ENCODE results near the gene TTC1. TPM values are rescaled to one million over a fixed set of nuclear protein-coding genes. Genes with fewer than 3 reads are reported as not detected.
A peak's percentile ranks its signal among the peaks of the same experiment; 100 is the strongest.

TTC1 gene, protein sequence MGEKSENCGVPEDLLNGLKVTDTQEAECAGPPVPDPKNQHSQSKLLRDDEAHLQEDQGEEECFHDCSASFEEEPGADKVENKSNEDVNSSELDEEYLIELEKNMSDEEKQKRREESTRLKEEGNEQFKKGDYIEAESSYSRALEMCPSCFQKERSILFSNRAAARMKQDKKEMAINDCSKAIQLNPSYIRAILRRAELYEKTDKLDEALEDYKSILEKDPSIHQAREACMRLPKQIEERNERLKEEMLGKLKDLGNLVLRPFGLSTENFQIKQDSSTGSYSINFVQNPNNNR
- total RNA-seq (10 to 100 TPM; 29.2 to 46.8 (median 39.5) TPM), polyA plus RNA-seq (10 to 100 TPM; 36.1 to 55.2 (median 46.6) TPM)
- long read RNA-seq, donor 1, transcript TTC1-201 (8 exons, 1,467 nt), result major isoform, 13 of 40 reads
- long read RNA-seq, donor 1, partial matches to known transcripts, result 26 of 40 reads
- long read RNA-seq, donor 1, other reads (novel, unspliced or antisense), result 0 of 40 reads
- long read RNA-seq, donor 2, transcript TTC1-201 (8 exons, 1,467 nt), result major isoform, 5 of 18 reads
- long read RNA-seq, donor 2, partial matches to known transcripts, result 9 of 18 reads
- long read RNA-seq, donor 2, other reads (novel, unspliced or antisense), result 0 of 18 reads

DNA sequence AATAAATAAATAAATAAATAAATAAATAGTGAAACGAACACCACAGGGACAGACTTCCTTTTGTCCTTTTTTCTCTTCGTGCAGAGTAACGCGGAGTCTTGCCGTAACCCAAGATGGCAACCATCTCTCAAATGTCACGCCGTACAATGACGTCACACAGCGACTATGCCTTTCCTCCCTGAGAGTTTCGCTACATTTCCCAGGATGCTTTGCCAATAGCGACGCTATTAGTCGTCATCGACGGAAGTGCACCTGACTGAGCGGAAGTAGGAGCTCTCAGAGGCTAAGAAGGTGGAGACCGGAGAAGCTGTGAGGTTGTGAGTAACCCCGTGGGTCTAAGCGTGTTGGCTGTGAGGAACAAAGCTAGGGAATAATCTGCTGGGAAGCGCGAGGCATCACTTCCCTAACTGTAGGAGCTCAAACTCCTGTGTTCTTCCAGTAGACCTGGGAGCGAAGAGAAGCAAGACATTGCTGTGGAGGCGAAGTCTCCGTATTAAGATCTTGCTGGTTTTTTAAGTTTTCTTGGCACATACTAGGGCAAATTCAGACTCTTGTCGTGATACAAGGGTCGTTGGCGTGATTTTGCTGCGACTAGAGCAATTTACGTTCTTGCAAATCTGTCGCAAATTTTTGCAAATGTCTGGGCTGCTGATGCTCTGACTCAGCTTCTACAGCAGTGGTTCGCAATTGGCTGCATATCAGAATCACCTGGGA, at the start of gene TTC1:
TTC1 (plus strand) TSS at position 263 of the 714 bp plus-strand sequence. CDS start 1,390 bp downstream, outside the sequence.
- TF ChIP-seq, protein P1, sequence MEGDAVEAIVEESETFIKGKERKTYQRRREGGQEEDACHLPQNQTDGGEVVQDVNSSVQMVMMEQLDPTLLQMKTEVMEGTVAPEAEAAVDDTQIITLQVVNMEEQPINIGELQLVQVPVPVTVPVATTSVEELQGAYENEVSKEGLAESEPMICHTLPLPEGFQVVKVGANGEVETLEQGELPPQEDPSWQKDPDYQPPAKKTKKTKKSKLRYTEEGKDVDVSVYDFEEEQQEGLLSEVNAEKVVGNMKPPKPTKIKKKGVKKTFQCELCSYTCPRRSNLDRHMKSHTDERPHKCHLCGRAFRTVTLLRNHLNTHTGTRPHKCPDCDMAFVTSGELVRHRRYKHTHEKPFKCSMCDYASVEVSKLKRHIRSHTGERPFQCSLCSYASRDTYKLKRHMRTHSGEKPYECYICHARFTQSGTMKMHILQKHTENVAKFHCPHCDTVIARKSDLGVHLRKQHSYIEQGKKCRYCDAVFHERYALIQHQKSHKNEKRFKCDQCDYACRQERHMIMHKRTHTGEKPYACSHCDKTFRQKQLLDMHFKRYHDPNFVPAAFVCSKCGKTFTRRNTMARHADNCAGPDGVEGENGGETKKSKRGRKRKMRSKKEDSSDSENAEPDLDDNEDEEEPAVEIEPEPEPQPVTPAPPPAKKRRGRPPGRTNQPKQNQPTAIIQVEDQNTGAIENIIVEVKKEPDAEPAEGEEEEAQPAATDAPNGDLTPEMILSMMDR (IDR thresholded peaks at IDR 0.05 in 8 of 11, conservative IDR thresholded peaks at IDR 0.05 in 3 of 11), result peak in 2 of 11 experiments; percentile 5 to 18
- TF ChIP-seq POLR2A (IDR thresholded peaks at IDR 0.05), result peak; percentile 37 to 72 (median 40)
- TF ChIP-seq POLR2AphosphoS5 (IDR thresholded peaks at IDR 0.05), result peak; percentile 49 to 98 (median 87)
- Histone ChIP-seq H3K27me3 (replicated peaks in 1 of 7) (no peaks in the 10 kb centered on the region), H3K4me1 (peaks cover 19 to 39% (median 29%) of the 10 kb centered on the region in 6 donors), H3K9me3 (no peaks in the 10 kb centered on the region), H3K27ac (peak within 1 kb of the TSS; percentile 76 to 92 (median 85)), H3K4me3 (peak within 1 kb of the TSS; percentile 57 to 88 (median 71)), H3K36me3 (peaks cover 0 to 37% (median 20%) of the 10 kb centered on the region in 6 donors)
- intact Hi-C loops (cut with DNase I; ENCODE audit: low total_unique reads), result no loop called here
- peak; percentile 96 for DNase-seq
- WGBS, 5 donors, result 0 to 1% (median 1%) methylated on average over 31 of the region's 31 CpGs

DNA sequence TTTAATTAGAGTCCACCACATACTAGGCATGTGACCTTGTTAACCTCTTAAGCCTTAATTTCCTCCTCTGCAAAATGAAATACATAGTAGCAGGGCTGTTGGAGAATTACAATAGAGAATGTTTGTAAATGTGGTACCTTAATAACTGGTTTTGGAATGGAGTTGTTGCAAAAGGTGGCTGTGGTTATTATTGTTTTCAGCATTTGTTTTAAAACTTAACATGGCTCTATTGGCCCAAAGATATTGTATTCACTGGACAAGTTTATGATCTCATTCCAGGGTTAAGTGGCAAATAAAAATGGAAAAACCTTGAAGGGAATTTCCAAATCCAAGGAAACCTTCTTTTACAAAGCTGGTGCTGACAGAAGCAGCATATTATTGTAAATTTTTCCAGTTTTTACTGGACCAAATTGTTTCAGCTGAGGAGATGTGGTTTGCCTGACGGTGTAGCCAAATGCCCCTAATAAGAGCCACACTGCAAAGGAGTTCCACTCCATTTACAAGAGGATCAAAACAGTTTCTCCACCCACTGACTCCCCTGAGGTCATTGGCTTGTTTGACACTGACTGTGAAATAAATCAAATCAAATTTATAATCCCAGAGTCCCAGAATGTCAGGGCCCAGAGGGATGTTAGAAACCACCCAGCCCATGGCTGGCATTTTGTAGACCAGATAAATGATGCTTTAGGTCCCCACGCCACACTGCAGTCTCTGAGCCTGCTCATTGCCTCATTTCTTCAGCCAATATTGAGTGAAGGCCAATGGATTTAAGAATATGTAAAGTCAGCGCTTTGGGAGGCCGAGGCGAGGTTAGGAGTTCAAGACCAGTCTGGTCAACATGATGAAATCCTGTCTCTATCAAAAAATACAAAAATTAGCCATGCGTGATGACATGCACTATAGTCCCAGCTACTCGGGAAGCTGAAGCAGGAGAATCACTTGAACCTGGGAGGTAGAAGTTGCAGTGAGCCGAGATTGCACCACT, 47.5 kb upstream of the TTC1 start:
- Histone ChIP-seq H3K27me3 (replicated peaks in 1 of 7) (peaks cover 0 to 17% (median 3%) of the 10 kb centered on the region in 7 donors), H3K4me3 (no peak overlapping the region), H3K27ac (peak overlapping the region in 4 of 8 donors; percentile 3 to 37 (median 20)), H3K36me3 (no peaks in the 10 kb centered on the region), H3K4me1 (peaks cover 0 to 8% (median 0%) of the 10 kb centered on the region in 6 donors), H3K9me3 (no peaks in the 10 kb centered on the region)
- no peak for TF ChIP-seq POLR2AphosphoS5 (IDR thresholded peaks at IDR 0.05)
- TF ChIP-seq, protein P1 (IDR thresholded peaks at IDR 0.05 in 8 of 11, conservative IDR thresholded peaks at IDR 0.05 in 3 of 11), result no peak
- no peak for TF ChIP-seq POLR2A (IDR thresholded peaks at IDR 0.05)
- intact Hi-C loops (cut with DNase I; ENCODE audit: low total_unique reads), result loop anchor here (10.0 kb wide), 1 partner anchor 517 kb away; no protein-coding TSS in a partner anchor
- WGBS, 5 donors, result 82 to 86% (median 85%) methylated on average over 8 of the region's 8 CpGs
- no peak for DNase-seq

DNA sequence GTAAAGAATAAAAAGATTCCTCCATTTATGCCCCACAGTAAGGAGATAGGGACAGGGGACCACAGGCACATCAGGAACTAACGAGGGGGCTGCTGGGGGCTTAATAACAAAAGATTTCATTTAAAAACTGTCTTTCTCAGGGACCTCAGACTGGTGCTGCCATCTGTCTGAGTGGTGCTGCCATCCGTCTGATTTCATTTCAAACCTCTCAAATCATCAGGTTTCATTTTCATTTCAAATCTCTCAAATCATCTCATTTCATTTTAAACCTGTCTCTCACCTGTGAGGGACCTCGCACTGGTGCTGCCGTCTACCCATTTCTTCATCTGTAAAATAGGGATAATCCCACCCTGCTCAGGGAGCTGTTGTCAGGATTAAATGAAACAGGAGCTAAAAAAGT, 46.7 kb upstream of the TTC1 start:
- TF ChIP-seq, protein P1 (IDR thresholded peaks at IDR 0.05 in 8 of 11, conservative IDR thresholded peaks at IDR 0.05 in 3 of 11), result no peak
- TF ChIP-seq POLR2A (IDR thresholded peaks at IDR 0.05), result no peak
- TF ChIP-seq POLR2AphosphoS5 (IDR thresholded peaks at IDR 0.05), result no peak
- Histone ChIP-seq H3K27ac (peak overlapping the region in 2 of 8 donors; percentile 15 to 37), H3K4me3 (no peak overlapping the region), H3K27me3 (replicated peaks in 1 of 7) (peaks cover 0 to 25% (median 6%) of the 10 kb centered on the region in 7 donors), H3K36me3 (no peaks in the 10 kb centered on the region), H3K9me3 (no peaks in the 10 kb centered on the region), H3K4me1 (peaks cover 0 to 8% (median 0%) of the 10 kb centered on the region in 6 donors)
- DNase-seq, result no peak
- 60 to 87% (median 84%) methylated on average over 4 of the region's 4 CpGs for WGBS, 5 donors
- intact Hi-C loops (cut with DNase I; ENCODE audit: low total_unique reads), result loop anchor here (10.0 kb wide), 1 partner anchor 517 kb away; no protein-coding TSS in a partner anchor
